Thyroid gland (tissue), 4 donors: Measurements from ENCODE around the gene TRIM3.

Experiments
- CTCF ChIP-seq, 6 experiments: fragments of 200-600 bp in 3 of 6; fragments of 450-650 bp in 3 of 6; sonication (generic) in 3 of 6; IDR thresholded peaks; one replicate each; pipeline ENCODE4 v1.5.1; 2016 to 2019; ENCODE audit warnings: antibody characterized with exemption in 6 of 6, mild to moderate bottlenecking in 2 of 6, inconsistent platforms in 1 of 6, moderate library complexity in 1 of 6
- POLR2A ChIP-seq, 2 donors: fragments of 450-650 bp; IDR thresholded peaks; one replicate each; pipeline ENCODE4 v1.6.1; 2017; ENCODE audit warnings: antibody characterized with exemption in 2 of 2, mild to moderate bottlenecking in 2 of 2, moderate library complexity in 1 of 2

- no peak for TF ChIP-seq CTCF (IDR thresholded peaks at IDR 0.05)
- no peak for TF ChIP-seq POLR2A (IDR thresholded peaks at IDR 0.05)
These were observed 17.2 kb downstream of the TRIM3 start for GRCh38 chr11:6456361-6457073.
